ENCODE results near the gene SND1.

SND1 gene

DNA sequence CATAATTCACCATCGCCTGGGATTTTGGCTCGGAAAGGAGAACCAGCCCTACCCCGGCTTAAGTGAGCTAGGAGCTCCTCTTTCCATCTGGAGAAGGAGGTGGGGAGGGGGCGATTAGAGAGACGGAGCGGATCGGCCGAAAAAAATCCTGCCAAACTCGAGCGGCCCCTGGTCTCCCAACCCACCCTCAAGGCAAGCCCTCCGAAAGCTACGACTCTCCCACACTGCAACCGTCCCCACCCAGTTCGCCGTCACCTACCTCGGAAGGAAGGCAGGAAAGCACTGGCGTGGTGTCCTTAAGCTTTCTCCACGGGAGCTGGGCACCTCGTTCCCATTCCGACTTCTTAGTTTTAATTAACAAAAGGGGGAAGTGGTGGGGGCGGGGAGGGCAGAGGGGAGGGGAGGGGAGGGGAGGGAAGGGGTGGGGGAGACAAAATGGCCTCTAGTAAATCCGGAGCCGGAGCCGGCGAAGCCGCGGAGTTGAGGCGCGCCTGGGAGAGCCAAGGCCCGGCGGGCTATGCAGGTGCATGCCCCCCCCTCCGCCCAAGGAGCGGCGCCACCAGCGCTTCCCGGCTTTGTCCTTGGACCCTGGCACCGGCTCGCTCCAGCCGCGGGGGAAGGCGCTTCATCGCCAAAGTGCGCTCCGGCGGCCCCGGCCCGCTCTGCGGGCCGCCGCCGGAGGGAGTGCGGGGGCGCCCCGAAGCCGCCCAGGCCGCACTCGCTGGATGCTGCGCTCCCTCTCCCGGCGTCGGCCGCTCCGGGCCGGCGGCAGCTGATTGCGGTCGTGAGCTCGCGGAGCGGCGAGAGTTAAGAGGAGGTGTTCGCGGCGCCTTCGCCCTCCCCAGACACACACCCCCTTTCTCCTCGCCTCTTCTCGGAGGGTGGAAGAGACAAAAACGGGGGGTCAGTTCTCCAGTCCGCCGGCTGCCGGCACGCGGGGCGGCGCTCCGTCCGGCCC lies 378.9 kb downstream of the SND1 start, which contains the start of gene LRRC4:
Gene LRRC4, minus strand, starts transcription at position 784 of the 958 bp plus-strand sequence. CDS start 797 bp downstream, outside the sequence.
- no peak for DNase-seq

DNA sequence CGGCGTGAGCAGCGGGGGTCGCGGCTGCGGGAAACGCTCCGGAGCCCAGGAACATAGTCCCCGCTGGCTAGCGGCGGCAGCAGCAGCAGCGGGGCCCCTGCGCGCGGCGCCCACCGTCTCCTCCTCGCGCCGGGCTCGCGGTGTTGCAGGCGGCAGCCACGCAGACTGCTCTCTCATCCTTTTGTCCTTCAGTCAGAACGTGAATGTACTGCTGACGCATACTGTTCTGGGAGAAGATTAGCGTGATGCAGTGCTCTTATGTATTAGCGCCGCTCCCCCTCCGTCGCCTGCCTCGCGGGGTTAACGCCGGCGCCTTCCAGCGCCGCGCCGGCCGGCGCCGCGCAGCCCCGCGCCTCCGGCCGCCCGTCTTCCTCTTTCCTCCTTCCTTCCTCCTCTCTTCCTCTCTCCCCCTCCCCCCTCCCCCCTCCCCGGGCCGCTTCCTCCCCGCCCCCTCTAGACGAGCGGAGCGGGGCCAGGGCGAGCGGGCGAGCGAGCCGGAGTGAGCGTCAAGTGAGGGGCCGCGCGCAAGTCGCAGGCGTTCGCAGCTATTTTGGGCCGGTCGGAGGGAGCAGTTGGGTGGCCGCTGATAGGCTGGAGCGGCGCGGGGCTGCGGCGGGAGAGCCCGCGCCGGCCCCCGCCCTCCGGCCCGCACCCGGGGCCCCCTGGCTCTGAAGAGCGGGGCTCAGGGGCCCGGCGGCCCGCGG lies 380.1 kb downstream of the SND1 start:
- peak in 1 of 2 experiments; percentile 36 for DNase-seq

- DNase-seq: no peak
Measured at GRCh38 chr7:128032605-128033235, 380.7 kb downstream of the SND1 start.

GRCh38 chr7:128033246-128033645 lies 381.3 kb downstream of the SND1 start:
- no peak for DNase-seq

GRCh38 chr7:128034825-128035224 lies 382.8 kb downstream of the SND1 start:
- no peak for DNase-seq

DNA sequence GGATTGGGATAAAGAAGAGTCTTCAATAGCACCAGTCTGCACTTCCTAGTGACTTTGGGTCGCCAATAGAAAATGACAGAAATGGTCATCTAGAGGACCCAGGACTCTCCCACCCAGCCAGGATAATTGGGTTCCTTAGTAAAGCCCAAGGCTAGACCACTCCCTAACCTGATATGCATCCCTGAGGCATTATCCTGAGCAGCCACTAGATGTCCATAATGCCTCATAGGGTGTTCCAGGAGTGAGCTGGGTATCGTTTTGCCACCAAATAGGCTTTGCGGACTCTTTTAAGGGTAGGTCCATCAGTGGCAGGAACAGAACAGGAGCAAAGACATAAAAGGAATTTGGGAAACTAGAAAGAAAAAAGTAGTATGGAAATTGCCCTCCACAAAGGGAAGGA lies 383.7 kb downstream of the SND1 start:
- peak in 1 of 2 experiments; percentile 50 for DNase-seq

GRCh38 chr7:128036226-128036940 lies 384.4 kb downstream of the SND1 start:
- DNase-seq: no peak

GRCh38 chr7:128037081-128037480 lies 385.1 kb downstream of the SND1 start:
- DNase-seq: no peak

DNA sequence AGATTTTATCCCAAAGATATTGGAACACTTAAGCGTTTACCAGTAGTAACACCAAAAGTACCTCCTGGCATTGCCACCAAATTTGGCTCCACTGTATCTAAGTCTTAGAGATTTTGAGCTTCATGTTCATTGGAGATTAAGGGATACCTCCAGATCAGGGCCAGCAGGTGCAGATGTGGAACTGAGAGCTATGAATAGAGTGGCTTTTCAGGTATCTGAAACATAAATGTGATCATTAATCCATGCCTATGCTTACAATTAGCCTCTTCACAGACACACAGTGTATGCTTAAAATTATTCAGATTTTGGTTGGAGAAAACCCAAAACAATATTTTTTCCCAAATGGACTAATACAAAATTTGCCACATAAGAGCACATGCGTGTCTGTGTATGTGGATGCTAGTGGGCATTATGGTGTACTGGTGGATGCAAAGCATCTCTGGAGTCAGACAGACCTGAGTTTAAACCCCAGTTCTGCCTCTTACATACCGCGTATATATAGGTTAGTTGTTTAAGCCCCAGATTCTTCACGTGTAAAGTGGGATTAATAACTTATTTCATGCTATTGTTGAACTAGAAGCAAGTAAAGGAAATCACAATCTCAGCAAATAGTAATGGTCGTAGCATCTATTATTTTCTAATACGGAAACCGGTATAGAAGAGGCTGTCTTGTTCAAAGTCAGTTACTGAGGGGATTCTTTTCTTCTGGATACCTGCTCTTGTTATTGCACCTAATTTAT lies 386.1 kb downstream of the SND1 start:
- DNase-seq: no peak

DNA sequence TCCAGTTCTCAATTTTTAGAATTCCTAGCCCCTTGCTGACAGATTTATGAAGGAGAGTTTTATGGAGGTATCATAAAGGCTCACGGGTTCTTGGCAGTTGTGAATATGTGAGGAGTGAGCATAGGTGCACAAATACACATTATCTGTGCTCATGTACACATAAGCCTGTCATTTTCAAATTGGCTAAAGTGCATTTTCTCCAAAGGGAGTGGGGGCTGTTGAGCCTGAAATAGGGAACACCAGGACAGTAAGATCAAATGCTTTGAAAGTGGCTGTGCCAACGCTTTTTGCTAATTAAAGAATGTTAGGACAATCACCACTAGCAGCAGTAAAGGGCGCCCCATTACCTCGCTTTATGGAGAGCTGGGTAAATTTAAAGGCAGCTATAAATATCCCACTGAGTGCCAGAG lies 387.6 kb downstream of the SND1 start:
- no peak for DNase-seq

DNA sequence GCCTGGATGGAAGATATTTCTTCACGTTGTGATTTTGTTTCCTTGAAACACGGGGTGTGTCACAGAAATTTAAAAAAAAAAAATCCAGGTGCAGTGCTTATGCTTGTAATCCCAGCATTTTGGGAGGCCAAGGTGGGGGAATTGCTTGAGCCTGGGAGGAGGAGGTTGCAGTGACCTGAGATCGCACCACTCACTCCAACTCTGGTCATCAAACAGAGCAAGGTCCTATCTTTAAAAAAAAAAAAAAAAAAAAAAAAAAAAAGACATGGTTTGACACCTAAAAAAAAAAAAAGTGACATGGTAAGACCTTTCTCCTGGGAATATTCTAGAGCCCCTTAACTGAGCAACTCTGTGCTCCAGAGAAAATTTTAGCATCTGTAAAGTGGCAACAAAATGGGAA lies 388.2 kb downstream of the SND1 start:
- no peak for DNase-seq

- no peak for DNase-seq
Measured at GRCh38 chr7:128041203-128041602, 389.2 kb downstream of the SND1 start.

DNA sequence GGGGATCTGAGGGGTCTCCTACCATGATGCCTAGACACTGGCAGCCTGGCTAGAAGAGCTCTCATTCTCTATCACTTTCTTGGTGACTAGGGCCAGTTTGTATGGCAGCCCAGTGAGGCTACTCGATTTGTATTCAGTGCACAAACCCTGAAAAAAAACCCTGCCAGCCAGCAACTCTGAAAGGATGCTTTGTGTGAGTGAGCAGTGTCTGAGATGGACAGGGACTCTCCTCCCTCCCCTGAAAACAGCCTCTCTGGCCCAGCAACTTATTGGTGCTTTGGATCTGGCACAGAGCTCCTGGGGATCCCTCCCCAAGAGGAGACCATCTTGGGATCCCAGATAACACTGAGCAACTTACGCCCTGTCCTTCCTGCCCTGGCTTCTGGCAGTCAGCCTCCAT lies 390.0 kb downstream of the SND1 start:
- no peak for DNase-seq

- no peak for DNase-seq
Measured at GRCh38 chr7:128044064-128044463, 392.1 kb downstream of the SND1 start.

- no peak for DNase-seq
Measured at GRCh38 chr7:128045158-128045557, 393.2 kb downstream of the SND1 start.

GRCh38 chr7:128045766-128046165 lies 393.8 kb downstream of the SND1 start:
- DNase-seq: no peak

GRCh38 chr7:128052404-128052803 lies 400.4 kb downstream of the SND1 start:
- DNase-seq: no peak

DNA sequence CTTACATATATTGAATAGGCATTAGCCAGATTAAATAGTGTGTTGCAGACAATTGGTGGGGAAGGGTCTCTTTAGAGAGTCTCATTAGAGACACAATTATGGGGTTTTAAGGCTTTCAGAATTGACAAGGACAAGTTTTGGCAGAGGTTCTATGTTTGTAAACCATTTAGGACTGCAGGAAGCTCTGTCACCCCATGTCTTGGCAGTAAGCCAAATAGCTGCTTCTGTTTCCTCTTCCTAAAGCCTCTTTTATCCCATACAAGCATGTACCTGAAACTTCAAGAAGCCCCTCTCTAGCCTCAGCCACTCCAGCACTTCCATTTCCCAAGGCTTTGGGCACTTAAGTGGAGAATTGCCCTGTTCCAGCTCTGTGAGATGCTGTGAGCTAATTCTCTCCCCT lies 401.0 kb downstream of the SND1 start:
- DNase-seq: peak in 1 of 2 experiments; percentile 13

DNA sequence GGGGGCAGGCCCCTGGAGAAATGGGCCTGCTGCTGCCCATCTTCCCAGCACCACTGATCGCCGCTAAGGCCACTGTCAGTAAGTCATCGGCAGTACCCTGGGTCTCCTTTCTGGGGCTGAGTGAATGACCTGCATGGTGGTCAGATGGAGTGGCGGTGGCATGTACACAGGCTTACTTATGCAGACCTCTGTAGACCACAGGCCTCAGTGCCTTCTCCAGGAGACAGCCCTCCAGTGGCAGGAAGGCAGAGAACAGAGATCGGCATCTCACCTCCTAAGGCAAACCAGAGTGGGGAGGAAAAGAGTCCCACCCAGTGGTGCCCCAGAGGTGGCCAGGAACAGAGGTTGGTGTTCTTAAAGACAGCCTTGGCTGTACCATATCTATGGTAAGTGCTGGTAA lies 402.0 kb downstream of the SND1 start:
- DNase-seq: no peak

GRCh38 chr7:128054511-128054910 lies 402.5 kb downstream of the SND1 start:
- no peak for DNase-seq

GRCh38 chr7:128055637-128056036 lies 403.6 kb downstream of the SND1 start:
- no peak for DNase-seq

GRCh38 chr7:128056901-128057300 lies 404.9 kb downstream of the SND1 start:
- DNase-seq: no peak

All from cerebellar nuclear complex (tissue), 1 donor.